ENCODE results near the gene RALB. TPM values are rescaled to one million over a fixed set of nuclear protein-coding genes. Genes with fewer than 3 reads are reported as not detected.
A peak's percentile ranks its signal among the peaks of the same experiment; 100 is the strongest.

Gene RALB
- total and polyA plus RNA-seq, 2 donors from 2014 or later, result 58.5 to 64.5 TPM

DNA sequence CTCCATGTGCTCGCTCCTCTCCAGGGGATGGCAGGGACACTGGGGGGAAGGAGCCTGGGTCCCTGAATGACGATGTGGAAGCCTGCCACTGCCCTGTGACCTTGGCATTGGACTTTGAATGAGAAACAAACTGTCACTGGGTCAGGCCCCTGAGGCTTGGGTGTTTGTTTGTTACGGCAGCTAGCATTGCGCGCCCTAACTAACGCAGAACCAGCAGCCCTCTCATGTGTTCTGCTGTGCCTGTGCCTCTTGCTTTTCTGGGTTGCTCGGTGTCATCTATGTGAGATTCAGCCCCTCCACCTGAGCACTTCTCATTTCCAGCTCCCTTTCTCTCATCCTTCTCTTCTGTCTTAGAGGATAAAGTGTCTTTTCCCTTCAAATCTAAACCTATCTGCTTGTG, 69.7 kb downstream of the RALB start:
- Histone ChIP-seq H3K27ac (ENCODE audit: low read depth in 2 of 2, low read length in 2 of 2) (no peak overlapping the region), H3K9me3 (ENCODE audit: control insufficient read depth in 2 of 3, insufficient read depth in 1 of 3, low read length in 3 of 3) (no peaks in the 10 kb centered on the region), H3K27me3 (ENCODE audit: control insufficient read depth, insufficient read depth, low read length) (no peaks in the 10 kb centered on the region), H3K4me3 (ENCODE audit: low read length in 3 of 3) (no peak overlapping the region), H3K9ac (ENCODE audit: low read length in 3 of 3) (no peak overlapping the region), H3K4me1 (ENCODE audit: control insufficient read depth in 2 of 3, insufficient read depth in 2 of 3, low read depth in 1 of 3, low read length in 3 of 3) (no peaks in the 10 kb centered on the region), H3K36me3 (ENCODE audit: control insufficient read depth in 2 of 3, insufficient read depth in 3 of 3, low read length in 3 of 3) (no peaks in the 10 kb centered on the region)
- intact Hi-C loops (cut with DNase I), result no loop called here
- no peak for TF ChIP-seq CTCF (IDR thresholded peaks at IDR 0.05; ENCODE audit: borderline replicate concordance, extremely low read depth, insufficient read depth)
- DNase-seq, result peak in 1 of 5 donors; percentile 45
- no peak for FAIRE-seq

GRCh38 chr2:120323214-120323613, 70.6 kb downstream of the RALB start:
- TF ChIP-seq CTCF (IDR thresholded peaks at IDR 0.05; ENCODE audit: borderline replicate concordance, extremely low read depth, insufficient read depth), result no peak
- intact Hi-C loops (cut with DNase I), result no loop called here
- Histone ChIP-seq H3K4me3 (ENCODE audit: low read length in 3 of 3) (no peak overlapping the region), H3K36me3 (ENCODE audit: control insufficient read depth in 2 of 3, insufficient read depth in 3 of 3, low read length in 3 of 3) (no peaks in the 10 kb centered on the region), H3K4me1 (ENCODE audit: control insufficient read depth in 2 of 3, insufficient read depth in 2 of 3, low read depth in 1 of 3, low read length in 3 of 3) (no peaks in the 10 kb centered on the region), H3K27ac (ENCODE audit: low read depth in 2 of 2, low read length in 2 of 2) (no peak overlapping the region), H3K27me3 (ENCODE audit: control insufficient read depth, insufficient read depth, low read length) (no peaks in the 10 kb centered on the region), H3K9me3 (ENCODE audit: control insufficient read depth in 2 of 3, insufficient read depth in 1 of 3, low read length in 3 of 3) (no peaks in the 10 kb centered on the region), H3K9ac (ENCODE audit: low read length in 3 of 3) (no peak overlapping the region)
- FAIRE-seq (no peak), DNase-seq (peak in 1 of 5 donors; percentile 77)

- DNase-seq, result peak in 1 of 5 donors; percentile 19
- Histone ChIP-seq H3K27me3 (ENCODE audit: control insufficient read depth, insufficient read depth, low read length) (no peaks in the 10 kb centered on the region), H3K4me3 (ENCODE audit: low read length in 3 of 3) (no peak overlapping the region), H3K27ac (ENCODE audit: low read depth in 2 of 2, low read length in 2 of 2) (no peak overlapping the region), H3K9me3 (ENCODE audit: control insufficient read depth in 2 of 3, insufficient read depth in 1 of 3, low read length in 3 of 3) (no peaks in the 10 kb centered on the region), H3K4me1 (ENCODE audit: control insufficient read depth in 2 of 3, insufficient read depth in 2 of 3, low read depth in 1 of 3, low read length in 3 of 3) (no peaks in the 10 kb centered on the region), H3K36me3 (ENCODE audit: control insufficient read depth in 2 of 3, insufficient read depth in 3 of 3, low read length in 3 of 3) (no peaks in the 10 kb centered on the region), H3K9ac (ENCODE audit: low read length in 3 of 3) (no peak overlapping the region)
- intact Hi-C loops (cut with DNase I), result no loop called here
- TF ChIP-seq CTCF (IDR thresholded peaks at IDR 0.05; ENCODE audit: borderline replicate concordance, extremely low read depth, insufficient read depth), result no peak
- FAIRE-seq, result no peak
Observed at GRCh38 chr2:120323807-120324399, 71.3 kb downstream of the RALB start.

- no peaks in the 10 kb centered on the region for H3K27me3 ChIP-seq (ENCODE audit: control insufficient read depth, insufficient read depth, low read length)
- no peak for TF ChIP-seq CTCF (IDR thresholded peaks at IDR 0.05; ENCODE audit: borderline replicate concordance, extremely low read depth, insufficient read depth)
- H3K4me3 ChIP-seq (ENCODE audit: low read length in 3 of 3), result no peak overlapping the region
- no peak overlapping the region for H3K9ac ChIP-seq (ENCODE audit: low read length in 3 of 3)
- H3K9me3 ChIP-seq (ENCODE audit: control insufficient read depth in 2 of 3, insufficient read depth in 1 of 3, low read length in 3 of 3), result no peaks in the 10 kb centered on the region
- FAIRE-seq (no peak), DNase-seq (peak in 1 of 5 donors; percentile 62)
- H3K27ac ChIP-seq (ENCODE audit: low read depth in 2 of 2, low read length in 2 of 2), result no peak overlapping the region
- intact Hi-C loops (cut with DNase I), result no loop called here
- H3K36me3 ChIP-seq (ENCODE audit: control insufficient read depth in 2 of 3, insufficient read depth in 3 of 3, low read length in 3 of 3), result no peaks in the 10 kb centered on the region
- H3K4me1 ChIP-seq (ENCODE audit: control insufficient read depth in 2 of 3, insufficient read depth in 2 of 3, low read depth in 1 of 3, low read length in 3 of 3), result no peaks in the 10 kb centered on the region
Observed at GRCh38 chr2:120324933-120325332, 72.3 kb downstream of the RALB start.

Data from kidney (tissue), 14 donors.